TTC549 (cell line): ENCODE results near the gene TTC28.

Experiments
- FAIRE-seq: peaks from 2 replicates; lab custom pipeline; 2012; peaks lifted over from hg19 to GRCh38; lab: Jason Lieb, UNC

Gene TTC28

DNA sequence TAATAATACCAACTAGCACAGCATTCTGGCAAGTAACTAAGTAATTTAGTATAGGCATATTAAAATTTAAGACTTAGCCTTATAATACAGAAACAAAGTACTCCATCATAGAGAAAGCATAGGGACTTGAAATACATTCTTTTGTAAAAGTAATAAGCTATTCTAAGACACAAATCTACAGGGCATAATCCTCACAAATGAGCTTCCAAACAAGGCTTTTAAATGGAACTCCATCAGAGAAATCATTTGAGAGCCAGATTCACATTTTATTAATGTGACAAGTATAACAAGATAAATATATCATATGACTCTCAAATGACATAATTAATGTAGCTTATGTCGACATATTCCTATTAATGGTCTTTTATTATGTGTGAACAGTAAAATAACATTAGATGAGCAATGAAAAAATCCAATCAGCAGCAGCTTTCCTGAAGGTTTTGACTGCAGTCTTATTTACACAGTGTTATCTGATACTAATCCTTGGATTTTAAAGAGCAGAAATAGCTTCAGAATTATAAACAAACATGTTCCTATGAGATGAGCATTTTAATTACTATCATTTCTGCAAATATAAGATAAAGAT is 241.4 kb downstream of the TTC28 start:
- no peak for FAIRE-seq

DNA sequence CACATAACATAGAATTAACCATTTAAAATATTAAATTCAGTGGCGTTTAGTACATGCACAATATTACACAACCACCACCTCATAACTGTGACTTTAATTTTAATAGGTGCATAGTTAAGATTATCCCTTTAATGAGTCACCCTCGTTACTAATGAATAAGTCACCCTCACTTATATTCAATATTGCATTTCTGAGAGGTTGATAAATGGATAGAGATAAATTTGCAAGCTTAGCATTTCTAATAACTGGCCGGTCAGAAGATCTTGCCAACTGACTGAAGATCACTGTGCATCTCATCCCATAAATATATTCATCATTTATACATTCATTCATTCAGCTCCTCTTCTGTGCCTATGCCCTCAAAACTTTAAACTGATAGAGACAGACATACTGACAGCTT is 243.7 kb downstream of the TTC28 start:
- no peak for FAIRE-seq

GRCh38 chr22:28435140-28435768 is 244.4 kb downstream of the TTC28 start:
- no peak for FAIRE-seq

DNA sequence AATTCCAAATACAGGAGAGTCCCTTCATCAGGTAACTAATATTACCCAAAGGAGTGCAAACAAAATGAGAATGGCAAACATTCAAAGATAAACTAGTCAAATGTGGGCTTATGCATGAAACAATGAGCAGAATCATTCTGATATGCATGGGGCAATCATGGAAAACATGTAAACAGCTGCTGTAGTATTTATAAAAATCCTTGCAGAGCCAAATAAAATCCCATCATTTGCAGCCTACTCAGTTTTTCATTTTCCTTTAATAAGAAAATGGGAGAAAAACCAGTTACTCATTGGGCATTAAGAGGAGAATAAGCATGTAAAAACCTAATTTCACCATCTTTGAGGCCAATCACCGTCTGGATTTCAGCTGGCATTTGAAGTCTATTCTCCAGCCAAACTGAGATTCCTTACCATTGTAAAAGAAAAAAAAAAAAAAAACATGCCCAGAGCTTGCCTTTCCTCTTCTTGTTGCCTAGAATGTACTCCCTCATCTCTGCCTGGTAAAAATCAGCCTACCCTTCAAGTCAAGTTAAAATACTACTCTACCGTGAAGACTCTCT is 249.1 kb downstream of the TTC28 start:
- no peak for FAIRE-seq

DNA sequence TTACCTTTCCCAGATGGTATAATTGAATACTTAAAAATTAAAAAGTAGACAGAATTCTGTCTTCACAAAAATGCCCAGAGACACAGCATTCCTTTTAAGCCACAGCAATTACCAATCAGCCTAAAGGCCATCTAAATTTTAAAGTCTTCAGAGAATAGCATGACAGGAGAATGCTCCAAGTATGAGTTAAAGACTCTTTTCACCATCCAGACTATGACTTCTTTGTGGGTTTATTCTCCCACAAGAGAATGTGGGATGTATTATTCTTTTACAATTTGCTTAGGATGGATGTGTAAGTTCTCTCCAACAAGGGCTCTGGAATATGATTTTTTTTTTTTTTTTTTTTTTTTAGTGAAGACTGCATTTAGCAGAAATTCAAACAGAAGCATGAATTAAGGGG is 249.9 kb downstream of the TTC28 start:
- no peak for FAIRE-seq

DNA sequence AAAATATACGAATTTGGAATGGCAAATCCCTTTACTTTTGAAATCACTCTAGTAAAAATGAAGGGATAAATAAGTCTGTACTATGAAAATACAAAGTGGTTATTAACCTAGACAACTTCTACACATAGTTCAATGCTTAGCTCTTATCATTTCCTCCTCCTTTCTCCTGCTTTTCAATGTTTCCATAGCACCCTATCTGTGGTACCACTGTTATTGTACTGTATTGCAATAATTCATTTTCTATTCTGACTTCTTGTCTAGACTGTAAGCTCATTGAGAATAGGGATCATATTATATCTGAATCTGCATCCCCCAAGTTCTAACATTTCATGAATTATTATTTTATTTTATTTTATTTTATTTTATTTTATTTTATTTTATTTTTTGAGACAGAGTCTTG is 251.4 kb downstream of the TTC28 start:
- no peak for FAIRE-seq

GRCh38 chr22:28426346-28427132 is 253.1 kb downstream of the TTC28 start:
- FAIRE-seq, result no peak

DNA sequence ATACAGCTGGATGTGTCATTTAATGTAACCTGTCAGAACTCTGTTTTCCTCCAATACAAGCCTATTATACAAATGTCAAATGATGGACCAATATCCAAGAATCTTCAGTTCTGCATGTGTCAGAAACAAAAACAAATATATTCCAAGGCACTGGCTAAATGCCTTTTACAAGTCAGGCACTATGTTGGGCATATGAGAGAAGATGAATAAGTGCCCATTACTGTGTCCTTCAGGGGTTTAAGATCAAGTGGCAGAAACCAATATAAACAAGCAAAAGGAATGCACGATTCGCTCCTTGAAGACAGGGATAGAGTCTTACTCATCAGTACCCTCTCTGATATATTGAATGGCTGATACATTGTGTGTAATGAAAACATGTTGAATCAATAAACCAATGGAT is 254.4 kb downstream of the TTC28 start:
- no peak for FAIRE-seq

DNA sequence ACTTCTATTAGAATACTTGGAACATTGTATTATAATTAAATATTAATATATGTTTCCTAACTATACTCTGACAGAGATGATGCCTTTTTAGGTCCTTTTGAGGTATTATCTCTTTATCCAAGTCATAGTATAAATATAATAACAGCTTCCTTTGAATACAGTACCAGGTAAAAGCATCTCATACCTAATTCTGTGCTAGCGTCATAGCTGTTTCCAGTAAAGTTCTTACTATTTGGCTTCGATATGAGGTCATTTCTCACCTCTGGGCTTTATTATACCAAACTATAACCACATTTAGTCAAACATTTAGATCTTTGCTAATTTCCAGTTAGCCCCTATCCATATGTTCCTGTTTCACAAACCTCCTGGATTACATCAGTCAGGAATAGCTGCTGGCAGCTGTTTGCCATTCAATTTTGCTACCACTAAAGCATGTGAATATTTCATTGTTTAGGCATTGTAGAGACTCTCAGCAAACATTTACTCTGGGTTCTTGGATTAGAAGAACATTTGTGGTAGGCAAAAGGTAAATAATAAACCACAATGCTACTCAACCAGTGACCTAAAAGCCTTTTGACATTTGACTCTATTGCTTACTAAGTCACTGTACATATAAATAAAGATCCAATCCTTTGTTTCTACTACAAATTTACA is 255.1 kb downstream of the TTC28 start:
- FAIRE-seq, result no peak

DNA sequence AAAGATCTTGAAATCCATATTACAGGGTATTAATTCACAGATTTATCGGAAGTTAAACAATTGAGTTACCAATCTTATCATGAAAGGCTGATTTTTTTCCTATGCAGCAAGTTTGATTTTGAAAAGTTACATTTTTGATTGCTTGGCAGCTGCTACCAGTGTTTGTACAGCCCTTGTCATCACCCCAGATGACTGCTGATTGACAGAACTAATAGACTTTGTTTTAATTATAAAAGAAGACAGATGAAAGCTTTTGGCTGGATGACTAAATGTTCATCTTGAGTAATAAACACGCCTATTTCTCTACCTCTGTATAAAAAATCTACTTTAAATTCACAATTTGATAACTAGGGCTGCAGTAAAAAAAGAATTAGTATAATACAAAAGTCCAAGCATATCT is 259.7 kb downstream of the TTC28 start:
- FAIRE-seq, result no peak

DNA sequence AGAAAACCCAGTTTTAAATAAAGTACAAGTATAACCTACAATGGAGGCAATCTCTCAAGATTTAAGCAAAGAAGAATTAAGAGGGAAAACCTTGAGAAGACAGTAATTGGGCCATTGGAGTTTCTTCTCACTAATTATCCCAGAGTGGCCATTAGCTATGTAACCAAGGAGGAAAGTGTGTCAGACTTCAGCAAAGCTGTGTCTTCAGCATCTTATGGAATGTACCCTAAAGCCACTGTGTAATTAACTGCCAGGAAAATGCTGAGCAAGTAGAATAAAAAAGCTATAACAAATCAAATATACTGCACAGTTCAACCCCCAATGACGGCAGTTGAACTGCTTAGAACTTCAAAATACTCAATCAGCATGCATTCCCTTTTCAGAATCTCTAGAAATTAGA is 261.6 kb downstream of the TTC28 start:
- FAIRE-seq, result no peak

DNA sequence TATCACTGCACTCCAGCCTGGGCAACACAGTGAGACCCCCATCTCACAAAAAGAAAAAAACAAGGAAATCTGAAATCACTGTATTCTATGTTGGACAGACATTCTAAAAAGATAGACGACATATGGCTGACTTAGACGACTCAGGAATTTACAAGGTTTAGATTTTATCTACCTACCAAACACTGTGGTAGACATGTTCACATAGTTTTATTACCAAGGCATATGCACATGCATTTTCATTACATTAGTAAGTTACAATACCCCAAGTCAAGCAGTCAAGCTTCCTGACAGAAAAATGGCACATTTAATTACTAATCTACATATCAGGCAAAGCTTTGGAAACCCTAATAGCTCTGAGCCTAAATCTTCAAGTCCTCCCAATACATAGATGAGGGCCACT is 262.2 kb downstream of the TTC28 start:
- FAIRE-seq, result no peak

GRCh38 chr22:28414913-28415312 is 264.7 kb downstream of the TTC28 start:
- no peak for FAIRE-seq

DNA sequence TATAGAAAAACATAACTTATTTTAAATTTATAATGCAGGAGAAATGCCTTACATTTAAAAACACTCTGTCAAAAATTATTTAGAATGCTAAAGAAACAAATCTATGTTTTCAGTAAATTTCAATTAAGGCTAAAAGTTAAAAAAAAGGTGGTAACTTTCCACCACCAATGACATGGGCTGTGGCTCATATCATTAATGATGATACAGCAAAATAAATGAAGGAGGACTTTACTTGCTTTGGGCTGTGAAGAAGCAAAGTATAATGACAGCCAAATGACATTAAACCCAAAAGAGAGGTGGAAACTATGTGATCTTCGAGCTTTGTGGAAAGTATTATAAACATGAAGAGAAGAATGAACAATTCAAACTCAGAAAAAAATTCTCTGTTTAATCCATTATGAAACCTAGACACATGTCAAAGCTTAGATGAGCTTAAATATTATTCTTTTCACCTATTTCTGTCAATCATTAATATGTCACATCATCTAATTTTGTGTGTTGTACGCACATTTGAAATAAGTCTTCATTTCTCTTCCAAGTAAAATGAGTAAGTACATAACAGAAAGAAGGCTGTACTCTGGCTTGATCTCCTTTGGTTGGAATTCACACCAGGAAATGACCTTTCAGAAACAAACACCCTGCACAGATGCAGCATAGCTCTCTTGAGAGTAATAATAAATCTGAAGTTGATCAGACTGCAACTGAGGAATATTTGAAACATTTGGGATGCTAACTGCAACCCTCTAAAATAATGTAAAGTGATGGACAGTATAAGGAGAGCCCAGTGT is 265.8 kb downstream of the TTC28 start:
- no peak for FAIRE-seq

- no peak for FAIRE-seq
These were observed 267.5 kb downstream of the TTC28 start for GRCh38 chr22:28412109-28412508.

DNA sequence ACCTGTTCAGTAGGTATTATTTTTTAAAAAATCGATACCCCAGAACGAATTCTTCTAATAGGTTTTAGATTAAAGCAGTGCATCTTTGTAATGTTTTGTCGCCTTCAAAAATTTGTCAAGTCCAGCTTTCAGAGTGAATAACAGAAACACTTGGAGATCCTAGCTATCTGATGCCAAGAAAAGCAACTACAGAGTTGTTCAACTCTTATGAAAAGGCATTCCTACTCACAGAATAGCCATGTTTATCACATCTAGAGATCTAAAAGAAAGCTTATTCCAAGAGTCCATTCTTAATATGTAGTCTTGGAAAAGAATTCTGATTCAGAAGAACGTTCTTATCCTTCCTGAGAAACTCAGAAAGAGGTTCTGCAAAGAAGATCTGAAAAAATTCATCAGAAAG is 268.5 kb downstream of the TTC28 start:
- FAIRE-seq, result no peak

DNA sequence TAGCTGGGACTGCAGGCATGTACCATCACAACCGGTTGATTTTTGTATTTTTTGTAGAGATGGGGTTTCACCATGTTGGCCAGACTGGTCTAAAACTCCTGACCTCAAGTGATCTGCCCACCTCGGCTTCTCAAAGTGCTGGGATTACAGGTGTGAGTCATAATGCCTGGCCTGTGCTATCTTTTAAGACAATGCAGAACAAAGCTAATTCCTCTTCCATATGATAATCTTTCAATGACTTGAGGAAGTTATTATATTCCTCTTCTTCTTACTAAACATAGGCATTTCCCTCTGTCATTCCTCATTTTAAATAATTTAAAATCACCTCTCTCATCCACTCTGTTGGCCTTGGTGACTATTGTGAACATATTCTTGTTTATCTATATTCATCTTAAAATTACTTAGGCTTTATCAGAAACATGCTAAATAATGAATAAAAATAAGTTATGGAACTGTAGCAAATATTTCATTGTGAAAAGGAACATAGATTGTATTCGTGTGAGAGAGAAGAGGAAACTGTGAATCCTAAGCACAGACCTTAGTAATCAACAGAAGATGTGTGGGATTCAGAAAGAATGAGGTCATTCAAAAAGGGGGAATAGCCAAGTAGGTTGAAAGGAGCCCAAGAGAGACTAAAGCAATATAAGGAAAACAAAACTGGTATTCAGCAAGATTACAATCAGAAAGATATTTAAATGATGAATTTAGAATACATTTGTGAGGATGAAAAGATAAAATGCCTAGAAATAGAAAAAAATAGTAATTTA is 269.4 kb downstream of the TTC28 start:
- no peak for FAIRE-seq

DNA sequence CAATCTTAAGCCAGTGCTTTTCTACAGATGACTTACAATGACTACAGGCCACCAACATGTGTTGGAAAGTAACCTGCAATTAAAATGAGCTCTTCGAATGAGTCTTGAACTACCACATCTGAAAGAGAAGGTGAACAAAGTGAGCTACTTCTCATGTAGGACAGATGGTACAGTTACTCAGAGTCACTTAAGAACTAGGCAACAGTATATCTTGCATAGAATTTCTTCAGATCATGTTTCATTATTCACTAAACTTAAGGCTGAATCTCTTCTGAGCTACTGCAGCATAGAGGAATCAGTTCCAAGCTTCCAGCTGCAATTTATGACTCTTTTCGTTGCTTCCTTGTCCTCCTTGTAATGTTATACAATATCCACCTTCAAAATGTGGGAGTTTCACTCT is 270.9 kb downstream of the TTC28 start:
- FAIRE-seq, result no peak

- no peak for FAIRE-seq
These were observed 272.0 kb downstream of the TTC28 start for GRCh38 chr22:28407645-28408044.

DNA sequence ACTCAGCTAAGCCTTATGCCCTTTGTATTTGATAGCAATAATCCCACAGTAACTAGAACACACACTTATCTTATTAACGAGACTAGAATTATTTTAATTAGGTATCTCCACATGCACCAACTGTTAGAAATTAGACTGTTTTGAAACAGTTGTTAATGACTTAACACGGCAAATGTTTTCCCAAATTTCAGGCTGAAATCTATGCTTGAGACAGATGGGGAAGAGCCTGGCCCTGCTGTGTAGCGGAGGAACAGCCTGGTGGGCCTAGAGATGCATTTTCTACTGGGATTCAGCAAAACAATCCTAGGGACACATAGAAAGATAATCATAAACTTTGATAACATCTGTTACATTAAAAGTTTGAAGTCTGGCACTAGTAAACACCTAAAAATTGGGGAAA is 273.4 kb downstream of the TTC28 start:
- no peak for FAIRE-seq

GRCh38 chr22:28405588-28405987 is 274.1 kb downstream of the TTC28 start:
- no peak for FAIRE-seq
